Esophagus mucosa (tissue), 1 donor: Measurements from ENCODE around the gene ANKHD1. TPM values are rescaled to one million over a fixed set of nuclear protein-coding genes. Genes with fewer than 3 reads are reported as not detected.
A peak's percentile ranks its signal among the peaks of the same experiment; 100 is the strongest.
"Not testable (repeated sequence)": the region's sequence is repeated elsewhere in the genome, so short reads cannot be mapped to it uniquely, and the experiment has no call there.

Experiments used
- ATAC-seq: fragments of 200-7000 bp; cut with Tn5 transposase; one replicate; pipeline ENCODE4 v1.9.1; 2020
- total RNA-seq: library from RNA; stranded (reverse); gene quantifications from one replicate; pipeline ENCODE4 v1.2.4, GENCODE V29; 2023
- donor health status: DM: yes; HTN: yes; CAD: no.

ANKHD1 gene
- total RNA-seq, 1 donor from 2014 or later: 73.1 TPM

DNA sequence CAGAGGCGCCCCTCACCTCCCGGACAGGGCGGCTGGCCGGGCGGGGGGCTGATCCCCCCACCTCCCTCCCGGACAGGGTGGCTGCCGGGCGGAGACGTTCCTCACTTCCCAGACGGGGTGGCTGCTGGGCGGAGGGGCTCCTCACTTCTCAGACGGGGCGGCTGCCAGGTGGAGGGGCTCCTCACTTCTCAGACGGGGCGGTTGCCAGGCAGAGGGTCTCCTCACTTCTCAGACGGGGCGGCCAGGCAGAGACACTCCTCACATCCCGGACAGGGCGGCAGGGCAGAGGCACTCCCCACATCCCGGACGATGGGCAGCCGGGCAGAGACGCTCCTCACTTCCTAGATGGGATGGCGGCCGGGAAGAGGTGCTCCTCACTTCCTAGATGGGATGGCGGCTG is 26.1 kb downstream of the ANKHD1 start:
- ATAC-seq: not testable (repeated sequence)

DNA sequence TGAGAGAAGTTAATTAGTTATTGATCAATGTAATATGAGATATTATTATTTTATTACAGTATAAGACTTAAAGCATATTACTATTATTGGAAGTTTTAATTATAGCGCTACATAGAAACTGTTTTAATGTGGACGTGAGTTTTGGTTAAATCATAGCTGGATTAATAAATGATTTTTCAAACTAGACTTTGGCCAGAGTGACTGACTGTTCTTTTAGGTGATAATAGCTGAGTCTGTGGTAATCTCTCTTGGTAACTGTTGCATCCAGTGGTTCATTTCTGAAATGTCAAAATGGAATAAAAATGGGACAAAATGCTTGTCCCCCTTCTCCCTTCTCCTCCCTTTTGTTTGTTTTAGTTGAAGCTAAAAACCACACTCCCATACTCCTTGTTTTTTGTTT is 28.1 kb downstream of the ANKHD1 start:
- ATAC-seq: no peak

DNA sequence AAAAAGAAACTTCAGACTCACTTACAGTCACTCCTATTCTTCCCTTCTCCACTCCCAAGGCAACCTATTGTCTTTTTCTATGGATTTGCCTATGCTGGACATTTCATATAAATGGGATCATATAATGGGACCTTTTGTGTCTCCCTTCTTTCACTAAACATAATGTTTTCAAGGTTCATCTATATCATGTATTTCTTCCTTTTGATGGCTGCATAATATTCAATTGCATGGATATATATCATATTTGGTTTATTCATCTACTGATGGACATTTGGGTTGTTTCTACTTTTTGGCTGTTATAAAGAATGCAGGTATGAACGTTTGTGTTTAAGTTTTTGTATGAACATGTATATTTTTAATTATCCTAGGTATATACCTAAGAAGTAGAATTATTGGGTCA is 30.6 kb downstream of the ANKHD1 start:
- ATAC-seq: no peak

DNA sequence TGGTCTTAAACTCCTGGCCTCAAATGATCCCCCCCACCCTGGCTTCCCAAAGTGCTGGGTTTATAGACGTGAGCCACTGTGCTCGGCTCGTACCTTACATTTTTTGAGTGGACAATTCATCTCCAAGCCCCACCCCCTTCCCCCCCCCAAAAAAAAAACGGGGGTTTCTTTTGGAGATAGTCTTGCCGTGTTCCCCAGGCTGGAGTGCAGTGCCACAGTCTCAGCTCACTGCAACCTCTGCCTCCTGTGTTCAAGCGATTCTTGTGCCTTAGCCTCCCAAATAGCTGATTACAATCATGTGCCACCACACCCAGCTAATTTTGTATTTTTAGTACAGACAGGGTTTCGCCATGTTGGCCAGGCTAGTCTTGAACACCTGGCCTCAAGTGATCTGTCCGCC is 31.3 kb downstream of the ANKHD1 start:
- no peak for ATAC-seq

DNA sequence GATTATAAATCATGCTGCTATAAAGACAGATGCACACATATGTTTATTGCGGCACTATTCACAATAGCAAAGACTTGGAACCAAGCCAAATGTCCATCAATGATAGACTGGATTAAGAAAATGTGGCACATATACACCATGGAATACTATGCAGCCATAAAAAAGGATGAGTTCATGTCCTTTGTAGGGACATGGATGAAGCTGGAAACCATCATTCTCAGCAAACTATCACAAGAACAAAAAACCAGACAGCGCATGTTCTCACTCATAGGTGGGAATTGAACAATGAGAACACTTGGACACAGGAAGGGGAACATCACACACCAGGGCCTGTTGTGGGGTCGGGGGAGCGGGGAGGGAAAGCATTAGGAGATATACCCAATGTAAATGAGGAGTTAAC is 55.7 kb downstream of the ANKHD1 start:
- ATAC-seq: not testable (repeated sequence)

DNA sequence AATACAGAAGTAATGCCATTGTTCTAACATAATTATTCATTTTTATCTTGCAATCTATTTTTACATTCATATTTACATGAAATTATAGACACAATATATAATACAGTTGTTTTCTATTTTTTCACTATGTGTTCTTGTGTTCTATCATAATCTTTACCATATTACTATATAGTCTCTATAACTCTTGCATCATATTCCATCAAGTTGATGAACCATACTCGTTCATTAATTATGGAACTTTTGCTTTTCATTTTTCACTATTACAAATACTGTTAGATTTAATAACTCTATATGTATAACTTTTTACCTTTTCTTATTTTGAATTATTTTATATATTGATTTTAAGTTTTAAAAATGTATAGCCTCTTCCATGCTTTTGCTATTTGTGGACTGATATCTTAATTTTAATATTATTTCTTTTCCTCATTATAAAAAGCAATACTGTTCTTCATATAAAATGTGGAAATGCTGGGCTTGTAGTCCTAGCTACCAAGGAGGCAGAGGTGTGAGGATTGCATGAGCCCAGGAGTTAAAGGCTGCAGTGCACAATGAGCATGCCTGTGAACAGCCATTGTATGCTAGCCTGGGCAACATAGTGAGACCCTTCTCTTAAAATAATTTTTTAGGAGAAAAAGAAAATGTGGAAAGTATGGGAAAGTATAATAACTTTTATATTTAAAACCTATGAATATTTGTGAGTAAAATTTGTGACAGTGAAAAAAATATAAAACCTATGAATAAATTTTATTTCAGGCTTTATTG is 65.5 kb downstream of the ANKHD1 start:
- ATAC-seq: no peak

DNA sequence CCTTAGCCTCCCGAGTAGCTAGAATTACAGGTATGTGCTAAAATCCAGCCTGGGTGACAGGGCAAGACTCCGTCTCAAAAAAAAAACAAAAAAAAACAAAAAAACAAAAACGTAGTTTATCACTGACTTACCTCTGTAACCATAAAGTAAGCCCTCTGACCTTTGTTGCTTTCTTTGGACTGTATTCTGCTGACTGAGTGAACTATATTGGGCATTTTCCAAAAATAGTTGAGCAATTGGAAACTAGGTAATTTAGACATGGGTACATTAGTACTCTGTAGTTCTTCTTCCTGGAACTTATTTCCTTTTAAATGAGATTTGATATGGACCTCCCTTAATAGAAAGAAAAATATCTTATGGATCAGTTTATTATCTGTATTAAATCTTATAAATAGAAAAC is 66.6 kb downstream of the ANKHD1 start:
- ATAC-seq: no peak

DNA sequence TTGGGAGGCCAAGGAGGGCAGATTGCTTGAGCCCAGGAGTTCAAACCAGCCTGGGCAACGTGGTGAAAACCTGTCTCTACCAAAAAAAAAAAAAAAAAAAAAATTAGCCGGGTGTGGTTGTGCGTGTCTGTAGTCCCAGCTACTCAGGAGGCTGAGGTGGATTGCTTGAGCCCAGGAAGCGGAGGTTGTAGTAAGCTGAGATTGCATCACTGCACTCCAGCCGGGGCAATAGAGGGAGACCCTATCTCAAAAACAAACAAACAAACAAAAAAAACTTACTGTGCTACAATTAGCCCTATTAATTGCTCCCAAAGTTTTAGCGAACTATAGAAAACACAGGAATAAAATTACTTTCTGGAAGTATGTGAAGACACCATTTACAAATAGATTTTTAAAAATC is 67.6 kb downstream of the ANKHD1 start:
- no peak for ATAC-seq

DNA sequence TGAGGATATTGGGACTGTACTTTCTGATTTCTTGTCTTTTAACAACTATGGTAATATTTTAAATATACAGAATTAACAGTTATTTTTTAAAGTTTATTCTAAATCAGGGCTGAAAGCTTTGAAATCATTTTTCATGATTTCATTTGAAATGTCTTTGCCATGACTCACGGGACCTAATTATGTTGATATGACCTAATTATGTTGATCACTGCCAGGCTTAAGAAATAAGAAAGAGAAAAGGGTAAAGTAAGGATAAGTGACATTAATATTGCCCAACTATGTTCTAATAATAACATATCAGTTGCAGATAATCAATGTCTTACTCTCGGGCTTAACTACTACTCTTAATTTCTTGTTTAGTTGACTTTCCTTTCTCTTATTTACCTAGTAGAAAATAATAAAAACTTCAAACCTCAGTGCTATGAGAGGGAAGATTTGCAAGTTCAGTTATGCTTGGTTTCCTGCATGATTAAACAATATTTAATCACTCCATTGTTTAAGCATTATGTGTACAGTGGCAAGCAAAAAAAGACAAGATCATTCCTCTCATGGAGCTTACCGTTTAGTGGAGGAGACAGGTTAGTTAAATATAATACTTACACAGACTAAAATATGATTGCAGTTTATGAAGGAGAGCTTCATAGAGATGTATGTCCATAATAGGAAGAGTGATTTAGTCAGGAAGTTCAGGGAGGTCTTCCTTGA is 78.8 kb downstream of the ANKHD1 start:
- ATAC-seq: peak; percentile 22

DNA sequence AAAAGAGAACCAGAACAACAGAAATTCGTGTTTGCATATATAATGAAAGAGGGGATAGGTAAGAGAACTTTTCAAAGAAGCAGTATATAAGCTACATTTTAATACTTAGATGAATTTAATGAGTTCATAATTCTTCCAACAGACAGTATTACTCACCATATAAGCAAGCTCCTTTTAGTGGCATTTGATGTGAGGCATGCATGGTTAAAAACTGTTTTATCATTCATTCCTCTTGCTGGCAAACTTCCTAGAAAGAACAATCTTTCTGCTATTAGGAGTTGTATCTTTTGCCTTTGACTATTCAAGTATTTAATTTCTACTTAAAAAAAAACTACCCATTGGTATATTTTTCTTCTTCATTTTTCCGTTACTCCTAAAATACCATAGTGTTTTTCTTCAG is 80.1 kb downstream of the ANKHD1 start:
- ATAC-seq: no peak

DNA sequence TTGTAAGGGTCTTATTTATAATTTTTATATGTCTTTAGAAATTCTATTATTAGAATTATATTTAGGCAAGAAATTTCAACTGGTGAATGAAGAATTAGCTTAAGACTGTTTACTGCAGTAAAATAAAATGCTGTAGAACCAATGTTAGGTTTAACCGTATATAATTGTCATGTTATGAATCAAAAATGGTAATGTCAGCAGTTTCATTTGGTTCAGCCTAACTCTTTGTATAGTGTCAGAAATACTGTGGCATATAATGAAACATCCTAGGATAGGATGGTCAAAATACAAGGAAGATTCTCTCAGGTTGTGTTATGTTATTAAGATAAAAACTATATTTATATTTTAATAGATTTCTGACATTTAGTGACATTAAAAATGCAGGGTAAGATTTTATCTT is 81.4 kb downstream of the ANKHD1 start:
- ATAC-seq: no peak

DNA sequence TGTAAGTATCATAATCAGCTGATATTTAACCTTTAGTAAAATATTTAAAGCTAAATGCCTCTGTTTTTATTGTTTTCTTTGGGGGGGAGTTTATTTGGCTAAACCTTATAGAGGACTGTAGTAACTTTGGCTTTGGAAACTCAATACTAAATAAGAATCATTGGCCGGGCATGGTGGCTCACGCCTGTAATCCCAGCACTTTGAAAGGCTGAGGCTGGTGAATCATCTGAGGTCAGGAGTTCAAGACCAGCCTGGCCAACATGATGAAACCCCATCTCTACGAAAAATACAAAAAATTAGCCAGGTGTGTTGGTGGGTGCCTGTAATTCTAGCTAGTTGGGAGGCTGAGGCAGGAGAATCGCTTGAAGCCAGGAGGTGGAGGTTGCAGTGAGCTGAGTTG is 86.5 kb downstream of the ANKHD1 start:
- ATAC-seq: not testable (repeated sequence)

DNA sequence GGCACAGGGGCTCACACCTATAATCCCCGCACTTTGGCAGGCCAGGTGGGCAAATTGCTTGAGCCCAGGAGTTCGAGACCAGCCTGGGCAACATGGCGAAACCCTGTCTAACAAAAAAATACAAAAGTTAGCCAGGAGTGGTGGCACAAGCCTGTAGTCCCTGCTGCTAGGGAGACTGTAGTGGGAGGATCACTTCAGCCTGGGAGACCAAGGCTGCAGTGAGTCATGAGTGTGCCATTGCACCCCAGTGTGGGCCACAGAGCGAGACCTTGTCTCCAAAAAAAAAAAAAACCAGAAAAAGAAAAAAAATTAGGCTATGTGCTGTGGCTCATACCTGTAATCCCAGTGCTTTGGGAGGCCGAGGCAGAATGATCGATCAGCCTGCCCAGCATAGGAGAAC is 87.3 kb downstream of the ANKHD1 start:
- no peak for ATAC-seq

DNA sequence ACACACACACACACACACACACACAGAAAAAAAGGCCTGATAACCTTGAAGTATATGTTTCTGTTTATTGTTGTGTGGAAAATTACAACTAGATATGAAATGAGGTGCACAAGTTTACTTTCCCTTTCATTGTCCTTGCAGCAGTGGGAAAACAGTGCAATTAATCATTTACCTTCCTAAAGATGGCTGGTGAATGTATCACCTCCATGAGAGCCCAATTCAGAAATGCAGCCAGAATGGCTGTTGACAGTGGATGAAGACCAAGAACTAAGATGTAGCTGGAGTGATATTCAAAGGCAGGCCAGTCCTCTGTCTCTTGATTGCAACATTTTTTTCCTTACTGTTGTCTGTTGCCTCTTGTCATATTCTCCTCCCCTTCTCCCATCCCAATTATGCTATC is 96.3 kb downstream of the ANKHD1 start:
- ATAC-seq: no peak

DNA sequence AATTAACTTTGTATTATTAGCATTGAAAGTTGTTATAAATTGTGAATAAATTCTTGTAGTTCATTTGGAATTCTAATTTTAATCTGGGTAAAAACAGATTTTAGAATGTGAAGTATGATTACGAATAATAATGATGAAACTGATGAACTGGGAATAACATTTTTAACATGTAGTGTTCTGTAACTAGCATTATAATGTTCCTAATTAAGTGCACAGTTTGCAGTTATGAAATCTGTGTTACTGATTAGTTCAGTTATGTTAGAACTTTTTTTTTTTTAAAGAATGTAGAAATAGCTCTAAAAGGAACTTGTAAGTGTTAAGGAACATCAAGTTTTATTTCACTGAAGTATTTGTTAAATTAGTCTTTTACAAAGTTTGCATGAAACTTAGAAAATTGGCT is 97.0 kb downstream of the ANKHD1 start:
- no peak for ATAC-seq

DNA sequence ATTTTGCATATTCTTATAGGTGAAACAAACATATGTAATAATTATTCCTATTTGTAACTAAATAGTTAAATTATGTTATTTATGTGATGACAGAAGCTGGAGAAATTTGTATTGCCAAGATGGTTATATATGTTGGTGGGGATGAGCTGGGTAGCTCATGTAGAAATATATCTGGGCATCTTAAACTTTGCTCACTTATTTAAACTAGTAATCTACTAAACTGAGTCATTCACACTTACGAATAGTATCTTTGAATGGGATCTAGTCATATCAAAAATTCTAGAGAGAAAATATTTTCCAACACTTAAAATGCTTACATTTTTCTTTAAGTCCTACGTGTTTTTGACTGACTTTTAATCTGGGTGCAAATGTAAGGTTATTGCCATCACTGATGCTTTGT is 101.2 kb downstream of the ANKHD1 start:
- ATAC-seq: no peak

DNA sequence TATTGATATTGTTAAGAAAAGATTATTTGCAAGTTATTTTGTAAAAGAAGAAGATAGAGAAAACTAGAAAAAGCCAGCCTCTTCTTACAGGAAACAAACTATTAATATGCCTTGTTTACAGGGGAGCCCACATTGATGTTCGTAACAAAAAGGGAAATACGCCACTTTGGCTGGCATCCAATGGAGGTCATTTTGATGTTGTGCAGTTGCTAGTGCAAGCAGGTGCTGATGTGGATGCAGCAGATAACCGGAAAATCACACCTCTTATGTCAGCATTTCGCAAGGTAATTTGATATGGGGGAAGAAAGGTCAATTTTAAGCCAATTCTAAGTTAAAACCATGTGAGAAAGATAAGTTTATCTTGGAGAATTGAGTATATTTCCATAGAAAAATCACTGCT is 108.3 kb downstream of the ANKHD1 start:
- no peak for ATAC-seq

DNA sequence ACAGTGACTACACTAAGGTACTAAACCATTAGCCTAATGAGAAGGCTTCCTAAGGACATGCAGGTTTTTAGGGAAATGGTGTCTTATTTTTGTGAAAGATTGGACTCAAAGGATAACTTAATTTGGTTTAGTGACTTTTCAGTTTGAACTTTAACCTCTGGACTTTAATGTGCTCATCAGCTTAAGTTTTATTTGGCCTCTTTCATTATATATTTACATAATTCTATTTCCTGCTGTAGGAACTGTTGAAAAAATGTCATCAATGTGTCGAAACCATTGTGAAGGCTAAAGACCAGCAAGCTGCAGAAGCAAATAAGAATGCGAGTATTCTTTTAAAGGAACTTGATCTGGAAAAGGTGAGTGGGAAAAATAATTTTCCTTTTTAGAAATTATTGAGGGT is 111.5 kb downstream of the ANKHD1 start:
- ATAC-seq: no peak

DNA sequence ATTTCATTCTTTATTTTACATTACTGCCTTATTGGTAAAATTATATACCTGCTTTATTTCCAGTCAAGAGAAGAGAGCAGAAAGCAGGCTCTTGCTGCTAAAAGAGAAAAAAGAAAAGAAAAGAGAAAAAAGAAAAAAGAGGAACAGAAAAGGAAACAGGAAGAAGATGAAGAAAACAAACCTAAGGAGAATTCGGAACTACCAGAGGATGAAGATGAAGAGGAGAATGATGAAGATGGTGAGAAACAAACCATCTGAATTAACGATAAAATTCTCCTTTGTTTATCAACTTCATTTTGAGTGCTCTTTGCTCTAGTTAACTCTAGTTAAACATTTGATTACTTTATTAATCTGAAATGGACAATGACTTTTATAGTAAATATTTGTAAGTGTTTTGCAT is 122.4 kb downstream of the ANKHD1 start:
- ATAC-seq: no peak

DNA sequence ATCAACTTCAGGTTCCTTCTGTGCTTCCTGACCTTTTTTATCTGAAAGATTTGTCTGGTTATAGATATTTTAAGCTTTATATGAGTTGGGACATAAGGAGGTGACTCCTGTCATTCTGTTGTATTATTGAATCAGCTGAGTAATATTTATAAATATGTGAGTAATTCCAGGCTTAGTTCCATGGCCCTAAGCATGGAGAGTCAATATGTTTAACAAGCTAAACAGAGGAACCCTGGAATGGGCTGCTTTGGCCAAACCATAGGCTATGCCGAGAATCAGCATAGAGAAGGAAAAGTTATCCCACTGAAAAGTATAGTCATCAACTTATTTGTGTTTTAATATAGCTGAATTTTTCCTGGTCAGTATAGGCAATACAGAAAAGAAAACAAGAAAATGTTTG is 138.6 kb downstream of the ANKHD1 start:
- no peak for ATAC-seq

DNA sequence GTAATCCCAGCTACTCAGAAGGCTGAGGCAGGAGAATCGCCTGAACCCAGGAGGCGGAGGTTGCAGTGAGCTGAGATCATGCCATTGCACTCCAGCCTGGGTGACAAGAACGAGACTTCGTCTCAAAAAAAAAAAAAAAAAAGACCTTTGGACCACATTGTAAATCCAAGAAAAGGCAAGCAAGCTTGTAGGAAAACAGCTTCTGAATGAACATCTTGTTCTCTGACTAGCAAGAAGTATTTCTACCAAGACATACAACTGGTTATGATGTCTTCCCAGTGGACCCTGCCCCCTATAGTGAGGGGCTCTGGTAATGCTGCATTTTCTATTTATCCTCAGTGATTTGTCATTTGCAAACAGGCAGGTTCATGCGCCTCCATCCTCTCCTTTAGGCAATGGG is 141.3 kb downstream of the ANKHD1 start:
- ATAC-seq: no peak

DNA sequence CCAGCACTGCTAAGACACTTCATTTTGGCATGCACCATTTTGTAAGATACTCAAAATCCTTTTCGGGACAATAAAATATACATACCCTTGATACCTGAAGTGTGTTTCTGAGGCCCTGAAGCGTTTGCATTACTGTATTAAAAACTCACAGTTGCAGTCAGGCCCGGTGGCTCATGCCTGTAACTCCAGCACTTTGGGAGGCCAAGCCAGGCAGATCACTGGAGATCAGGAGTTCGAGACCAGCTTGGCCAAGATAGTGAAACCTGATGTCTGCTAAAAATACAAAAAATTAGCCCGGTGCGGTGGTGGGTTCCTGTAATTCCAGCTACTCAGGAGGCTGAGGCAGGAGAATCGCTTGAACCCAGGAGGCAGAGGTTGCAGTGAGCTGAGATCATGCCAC is 143.4 kb downstream of the ANKHD1 start:
- ATAC-seq: no peak

DNA sequence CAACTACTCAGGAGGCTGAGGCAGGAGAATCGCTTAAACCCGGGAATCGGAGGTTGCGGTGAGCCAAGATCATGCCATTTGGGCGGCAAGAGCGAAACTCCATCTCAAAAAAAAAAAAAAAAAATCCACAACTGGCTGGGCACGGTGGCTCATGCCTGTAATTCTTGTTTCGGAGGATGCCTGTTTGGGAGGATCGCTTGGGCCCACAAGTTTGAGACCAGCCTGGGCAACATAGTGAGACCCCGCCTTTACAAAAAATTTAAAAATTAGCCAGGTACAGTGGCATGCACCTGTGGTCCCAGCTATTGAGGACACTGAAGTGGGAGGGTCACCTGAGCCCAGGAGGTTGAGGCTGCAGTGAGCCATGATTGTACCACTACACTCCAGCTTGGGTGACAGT is 144.0 kb downstream of the ANKHD1 start:
- no peak for ATAC-seq

DNA sequence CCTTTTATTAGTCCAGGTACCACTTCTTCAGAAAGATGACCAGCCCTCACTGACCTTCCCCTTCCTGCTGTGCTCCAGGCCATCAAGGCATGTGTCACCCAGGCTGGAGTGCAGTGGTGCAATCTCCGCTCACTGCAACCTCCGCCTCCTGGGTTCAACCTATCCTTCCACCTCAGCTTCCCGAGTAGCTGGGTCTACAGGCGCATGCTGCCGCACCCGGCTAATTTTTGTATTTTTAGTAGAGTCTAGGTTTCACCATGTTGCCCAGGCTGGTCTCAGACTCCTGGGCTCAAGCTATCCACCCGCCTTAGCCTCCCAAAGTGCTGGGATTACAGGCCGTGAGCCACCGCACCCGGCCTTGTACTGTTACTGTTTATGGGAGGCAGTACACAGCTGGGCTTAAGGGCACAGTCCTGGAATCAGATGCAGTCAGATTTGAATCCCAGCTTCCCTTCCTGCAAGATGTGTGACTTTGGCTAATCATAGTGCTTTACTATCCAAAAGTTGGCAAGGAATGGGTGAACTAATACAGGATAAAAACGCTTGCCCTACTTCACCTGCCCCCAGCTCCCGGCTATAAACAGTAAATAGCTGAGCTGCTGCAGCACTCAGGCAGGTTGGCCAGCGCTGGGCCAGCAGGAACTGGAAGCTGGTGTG is 145.3 kb downstream of the ANKHD1 start:
- peak; percentile 8 for ATAC-seq
